Upper lobe of right lung (tissue), 1 donor: ENCODE results near the gene KCNN3. TPM values are rescaled to one million over a fixed set of nuclear protein-coding genes. Genes with fewer than 3 reads are reported as not detected.

Experiments
- ATAC-seq: fragments of 200-7000 bp; cut with Tn5 transposase; one replicate; pipeline ENCODE4 v1.9.1; 2020; ENCODE audit warnings: mild to moderate bottlenecking, moderate library complexity
- DNase-seq: peaks from one replicate; pipeline ENCODE4 v3.0.0-alpha.2; 2020
- H3K27ac ChIP-seq: fragments of 200-600 bp; one replicate; pipeline ENCODE4 v1.8.0; 2022
- H3K27me3 ChIP-seq: fragments of 200-600 bp; one replicate; pipeline ENCODE4 v1.8.0; 2022; ENCODE audit warnings: mild to moderate bottlenecking
- H3K36me3 ChIP-seq: fragments of 200-600 bp; one replicate; pipeline ENCODE4 v1.8.0; 2022
- H3K4me1 ChIP-seq: fragments of 200-600 bp; one replicate; pipeline ENCODE4 v1.8.0; 2022
- H3K4me3 ChIP-seq: fragments of 200-600 bp; one replicate; pipeline ENCODE4 v1.8.0; 2022; ENCODE audit warnings: mild to moderate bottlenecking
- H3K9me3 ChIP-seq: fragments of 200-600 bp; one replicate; pipeline ENCODE4 v1.8.0; 2022
- intact Hi-C: fragments of 100-400 bp; cut with DNase I; formaldehyde crosslinking; loops from one replicate; pipeline ENCODE4 v1.11.0; 2022
- total RNA-seq: library from RNA; stranded (reverse); fragmentation: NEBNext Ultra II Directional; extraction: Animal tissue kit (Norgen Biotek cat#: 25700); gene quantifications from one replicate; pipeline ENCODE4 v1.2.1, GENCODE V29; 2021
- TF ChIP-seq, protein P1 (sequence below): fragments of 200-600 bp; IDR thresholded peaks from one replicate; pipeline ENCODE4 v1.8.0; 2022; ENCODE audit warnings: antibody characterized with exemption
- donor health status: DM: no; HTN: yes; CAD: no; lungs with severe emphysema.

Gene KCNN3
- total RNA-seq, 1 donor from 2014 or later, result 7.6 TPM

DNA sequence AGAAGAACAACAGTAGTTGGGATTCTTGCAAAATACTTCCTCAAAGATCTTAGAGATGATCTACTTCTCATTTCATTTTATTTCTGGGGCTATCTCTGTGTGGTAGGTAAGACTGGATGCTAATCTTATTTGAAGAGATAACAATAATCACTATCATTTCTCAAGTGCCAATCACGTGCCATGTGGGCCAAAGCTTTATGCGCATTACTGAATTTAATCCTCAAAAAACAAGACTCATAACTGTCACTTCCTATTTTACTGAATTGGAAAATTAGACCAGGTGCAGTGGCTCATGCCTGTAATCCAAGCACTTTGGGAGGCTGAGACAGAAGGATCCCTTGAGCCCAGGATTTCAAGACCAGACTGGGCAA lies 121.7 kb downstream of the KCNN3 start:
- intact Hi-C loops, result no loop called here
- TF ChIP-seq, protein P1, sequence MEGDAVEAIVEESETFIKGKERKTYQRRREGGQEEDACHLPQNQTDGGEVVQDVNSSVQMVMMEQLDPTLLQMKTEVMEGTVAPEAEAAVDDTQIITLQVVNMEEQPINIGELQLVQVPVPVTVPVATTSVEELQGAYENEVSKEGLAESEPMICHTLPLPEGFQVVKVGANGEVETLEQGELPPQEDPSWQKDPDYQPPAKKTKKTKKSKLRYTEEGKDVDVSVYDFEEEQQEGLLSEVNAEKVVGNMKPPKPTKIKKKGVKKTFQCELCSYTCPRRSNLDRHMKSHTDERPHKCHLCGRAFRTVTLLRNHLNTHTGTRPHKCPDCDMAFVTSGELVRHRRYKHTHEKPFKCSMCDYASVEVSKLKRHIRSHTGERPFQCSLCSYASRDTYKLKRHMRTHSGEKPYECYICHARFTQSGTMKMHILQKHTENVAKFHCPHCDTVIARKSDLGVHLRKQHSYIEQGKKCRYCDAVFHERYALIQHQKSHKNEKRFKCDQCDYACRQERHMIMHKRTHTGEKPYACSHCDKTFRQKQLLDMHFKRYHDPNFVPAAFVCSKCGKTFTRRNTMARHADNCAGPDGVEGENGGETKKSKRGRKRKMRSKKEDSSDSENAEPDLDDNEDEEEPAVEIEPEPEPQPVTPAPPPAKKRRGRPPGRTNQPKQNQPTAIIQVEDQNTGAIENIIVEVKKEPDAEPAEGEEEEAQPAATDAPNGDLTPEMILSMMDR, result no peak
- no peak overlapping the region for H3K4me3 ChIP-seq
- no peaks in the 10 kb centered on the region for H3K9me3 ChIP-seq
- H3K4me1 ChIP-seq, result peaks cover 19% of the 10 kb centered on the region
- H3K27me3 ChIP-seq, result no peaks in the 10 kb centered on the region
- H3K27ac ChIP-seq, result no peak overlapping the region
- no peaks in the 10 kb centered on the region for H3K36me3 ChIP-seq
- DNase-seq (no peak), ATAC-seq (no peak)

DNA sequence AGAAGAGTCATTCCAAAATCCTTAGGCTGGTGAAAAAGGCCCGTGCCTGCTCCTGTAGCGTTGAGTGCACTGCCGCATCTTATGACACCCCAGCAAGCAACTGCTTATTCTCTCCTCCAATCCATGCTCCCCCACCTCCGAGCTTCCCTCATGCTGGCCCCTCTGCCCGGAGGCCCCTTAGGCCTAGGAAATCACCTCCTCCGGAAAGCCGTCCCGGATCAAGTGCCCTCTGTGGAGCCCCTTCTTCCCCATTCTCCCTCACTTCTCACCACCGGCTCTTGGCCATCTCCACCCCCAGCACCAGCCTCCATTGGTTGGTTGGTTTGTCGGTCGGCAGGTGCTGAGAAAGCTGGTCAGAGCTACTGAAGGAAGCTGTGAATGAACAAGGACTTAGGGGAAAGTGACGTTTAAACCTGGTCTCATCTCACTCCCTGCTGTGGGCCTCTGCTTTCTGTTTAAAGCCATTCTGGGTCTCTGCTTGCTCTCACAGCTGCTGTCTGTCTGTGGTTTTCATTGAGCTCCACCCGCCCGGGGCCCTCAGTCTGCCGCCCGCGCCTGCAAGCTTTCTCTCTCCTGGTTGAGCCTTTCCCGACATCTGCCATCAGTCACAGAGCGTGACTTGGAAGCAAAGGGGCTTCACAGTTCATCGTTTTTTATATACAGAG lies 122.2 kb downstream of the KCNN3 start:
- Histone ChIP-seq H3K9me3 (no peaks in the 10 kb centered on the region), H3K27ac (no peak overlapping the region), H3K4me3 (no peak overlapping the region), H3K27me3 (no peaks in the 10 kb centered on the region), H3K4me1 (peaks cover 19% of the 10 kb centered on the region), H3K36me3 (no peaks in the 10 kb centered on the region)
- TF ChIP-seq, protein P1, result no peak
- ATAC-seq, result no peak
- no peak for DNase-seq
- intact Hi-C loops, result no loop called here

DNA sequence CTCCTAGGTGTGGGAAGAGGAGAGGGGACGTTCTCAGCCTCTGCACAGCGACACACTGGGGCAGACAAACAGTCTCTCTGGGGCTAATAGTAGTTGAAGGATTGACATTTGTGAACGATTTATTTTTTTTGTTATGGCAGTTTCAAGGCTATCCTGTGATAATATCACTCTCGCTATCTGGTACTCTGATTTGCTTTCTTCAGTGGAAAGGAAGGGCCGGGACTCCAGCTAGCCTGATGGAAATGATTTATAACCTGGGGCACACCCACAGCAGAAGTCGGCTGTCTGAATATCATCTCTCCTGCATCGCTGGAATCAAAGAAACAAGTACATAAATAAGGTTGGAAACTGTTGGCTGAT lies 122.7 kb downstream of the KCNN3 start:
- ATAC-seq (no peak), DNase-seq (no peak)
- H3K36me3 ChIP-seq, result no peaks in the 10 kb centered on the region
- H3K9me3 ChIP-seq, result no peaks in the 10 kb centered on the region
- no peak overlapping the region for H3K4me3 ChIP-seq
- H3K27me3 ChIP-seq, result no peaks in the 10 kb centered on the region
- TF ChIP-seq, protein P1, result no peak
- H3K27ac ChIP-seq, result no peak overlapping the region
- H3K4me1 ChIP-seq, result peaks cover 19% of the 10 kb centered on the region
- intact Hi-C loops, result no loop called here

- H3K36me3 ChIP-seq, result no peaks in the 10 kb centered on the region
- H3K4me1 ChIP-seq, result peaks cover 19% of the 10 kb centered on the region
- intact Hi-C loops, result no loop called here
- ATAC-seq, result no peak
- H3K4me3 ChIP-seq, result no peak overlapping the region
- no peaks in the 10 kb centered on the region for H3K27me3 ChIP-seq
- TF ChIP-seq, protein P1, result no peak
- no peaks in the 10 kb centered on the region for H3K9me3 ChIP-seq
- DNase-seq, result no peak
- no peak overlapping the region for H3K27ac ChIP-seq
These were observed 123.3 kb downstream of the KCNN3 start for GRCh38 chr1:154746622-154747299.

DNA sequence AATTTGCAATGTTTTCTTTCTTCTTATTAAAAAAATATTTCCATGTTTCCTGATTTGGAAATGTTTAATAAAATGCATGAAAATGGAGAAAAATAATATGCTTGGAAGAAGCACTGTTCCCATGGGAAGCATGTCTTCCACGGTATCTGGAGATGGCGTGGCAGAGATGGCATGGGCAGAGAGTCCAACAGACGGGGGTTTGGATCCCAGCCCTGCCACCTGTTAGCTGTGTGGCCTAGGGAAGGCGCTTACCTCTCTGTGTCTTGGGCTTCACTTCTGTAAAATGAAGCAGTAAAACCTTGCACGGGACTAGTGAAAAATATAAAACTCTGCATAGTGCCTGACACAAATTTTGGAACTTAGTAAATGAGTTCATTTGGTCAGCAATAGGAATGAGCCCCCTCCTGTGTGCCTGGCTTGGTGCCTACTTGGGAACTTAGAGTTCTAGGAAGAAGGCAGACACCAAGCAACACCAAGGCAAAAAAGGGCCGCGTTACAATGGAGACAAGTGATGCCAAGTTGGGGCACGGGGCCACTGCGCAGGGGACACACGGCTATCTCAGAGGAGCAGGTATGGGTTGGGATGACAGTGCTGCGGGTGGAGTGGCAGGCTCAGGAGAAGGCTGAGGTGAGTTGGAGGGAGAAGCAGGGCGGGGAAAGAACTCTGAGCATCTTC lies 124.2 kb downstream of the KCNN3 start:
- no peak overlapping the region for H3K27ac ChIP-seq
- DNase-seq (no peak), ATAC-seq (no peak)
- peaks cover 19% of the 10 kb centered on the region for H3K4me1 ChIP-seq
- H3K9me3 ChIP-seq, result no peaks in the 10 kb centered on the region
- H3K27me3 ChIP-seq, result no peaks in the 10 kb centered on the region
- H3K4me3 ChIP-seq, result no peak overlapping the region
- TF ChIP-seq, protein P1, result no peak
- intact Hi-C loops, result no loop called here
- no peaks in the 10 kb centered on the region for H3K36me3 ChIP-seq
